ENCODE results near the gene ASCC3. TPM values are rescaled to one million over a fixed set of nuclear protein-coding genes. Genes with fewer than 3 reads are reported as not detected.

Gene ASCC3
- total RNA-seq, 1 donor from 2014 or later: 57.9 TPM

DNA sequence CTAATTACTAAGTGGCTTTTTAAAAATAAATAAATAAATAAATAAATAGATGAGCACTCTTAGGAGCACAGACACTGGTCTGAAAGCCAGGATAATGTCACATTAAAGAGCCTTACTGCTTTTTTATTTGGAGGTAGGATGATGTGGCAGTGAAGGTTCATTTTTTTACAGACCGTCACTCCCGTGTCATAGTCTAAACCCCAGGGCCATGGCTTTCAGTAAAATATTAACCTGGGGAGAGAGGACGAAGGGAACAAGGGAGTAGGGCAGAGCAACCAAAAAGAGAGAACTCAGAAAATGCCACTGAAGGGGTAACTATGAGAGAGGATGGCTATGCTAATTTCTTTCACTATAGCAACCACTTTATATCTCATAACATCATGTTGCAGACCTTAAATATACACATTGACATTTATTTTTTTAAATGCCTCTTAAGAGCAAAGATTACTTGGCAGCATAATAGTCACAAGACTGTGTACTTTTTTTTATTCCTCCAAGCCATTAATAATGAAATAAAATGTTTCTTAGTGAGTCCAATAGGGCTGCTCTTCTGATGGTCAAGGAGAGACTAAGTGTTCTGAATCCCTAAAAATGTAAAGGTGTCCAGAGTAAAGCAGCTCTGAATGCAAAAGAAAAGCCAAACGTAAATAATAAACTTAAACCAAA is 315.6 kb downstream of the ASCC3 start:
- H3K4me1 Mint-ChIP-seq (ENCODE audit: unreplicated experiment): no peaks in the 10 kb centered on the region
- H3K4me3 Mint-ChIP-seq (ENCODE audit: unreplicated experiment): no peak overlapping the region
- no peak overlapping the region for H3K27ac Mint-ChIP-seq (ENCODE audit: unreplicated experiment)
- no peak for DNase-seq (ENCODE audit: low spot score)
- no peaks in the 10 kb centered on the region for H3K9me3 Mint-ChIP-seq (ENCODE audit: unreplicated experiment)
- peaks cover 5% of the 10 kb centered on the region for H3K36me3 Mint-ChIP-seq (ENCODE audit: low read depth, unreplicated experiment)
- TF ChIP-seq, protein P1, sequence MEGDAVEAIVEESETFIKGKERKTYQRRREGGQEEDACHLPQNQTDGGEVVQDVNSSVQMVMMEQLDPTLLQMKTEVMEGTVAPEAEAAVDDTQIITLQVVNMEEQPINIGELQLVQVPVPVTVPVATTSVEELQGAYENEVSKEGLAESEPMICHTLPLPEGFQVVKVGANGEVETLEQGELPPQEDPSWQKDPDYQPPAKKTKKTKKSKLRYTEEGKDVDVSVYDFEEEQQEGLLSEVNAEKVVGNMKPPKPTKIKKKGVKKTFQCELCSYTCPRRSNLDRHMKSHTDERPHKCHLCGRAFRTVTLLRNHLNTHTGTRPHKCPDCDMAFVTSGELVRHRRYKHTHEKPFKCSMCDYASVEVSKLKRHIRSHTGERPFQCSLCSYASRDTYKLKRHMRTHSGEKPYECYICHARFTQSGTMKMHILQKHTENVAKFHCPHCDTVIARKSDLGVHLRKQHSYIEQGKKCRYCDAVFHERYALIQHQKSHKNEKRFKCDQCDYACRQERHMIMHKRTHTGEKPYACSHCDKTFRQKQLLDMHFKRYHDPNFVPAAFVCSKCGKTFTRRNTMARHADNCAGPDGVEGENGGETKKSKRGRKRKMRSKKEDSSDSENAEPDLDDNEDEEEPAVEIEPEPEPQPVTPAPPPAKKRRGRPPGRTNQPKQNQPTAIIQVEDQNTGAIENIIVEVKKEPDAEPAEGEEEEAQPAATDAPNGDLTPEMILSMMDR (IDR thresholded peaks at IDR 0.05; ENCODE audit: unreplicated experiment): no peak
- peaks cover 1% of the 10 kb centered on the region for H3K27me3 Mint-ChIP-seq (ENCODE audit: unreplicated experiment)

DNA sequence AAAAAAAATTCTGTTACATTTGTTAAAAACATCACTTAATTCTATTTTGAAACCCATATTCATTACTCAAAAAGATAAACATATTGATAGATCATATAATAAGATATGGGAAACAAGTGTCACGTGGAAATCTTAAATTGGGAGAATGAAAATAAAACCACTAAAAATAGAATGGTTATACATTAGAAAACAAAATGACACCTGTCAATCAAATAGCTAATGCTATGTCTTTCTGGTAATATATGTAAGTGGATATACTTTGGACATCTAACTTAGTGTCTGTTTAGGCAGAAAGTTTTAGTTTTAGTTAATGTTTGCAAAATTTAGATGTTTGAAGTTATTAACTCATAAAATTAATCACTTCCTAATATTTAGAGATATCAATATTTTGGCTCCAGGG is 321.3 kb downstream of the ASCC3 start:
- H3K27me3 Mint-ChIP-seq (ENCODE audit: unreplicated experiment): no peaks in the 10 kb centered on the region
- TF ChIP-seq, protein P1 (IDR thresholded peaks at IDR 0.05; ENCODE audit: unreplicated experiment): no peak
- no peaks in the 10 kb centered on the region for H3K9me3 Mint-ChIP-seq (ENCODE audit: unreplicated experiment)
- H3K4me1 Mint-ChIP-seq (ENCODE audit: unreplicated experiment): no peaks in the 10 kb centered on the region
- no peak for DNase-seq (ENCODE audit: low spot score)
- H3K36me3 Mint-ChIP-seq (ENCODE audit: low read depth, unreplicated experiment): no peaks in the 10 kb centered on the region
- no peak overlapping the region for H3K27ac Mint-ChIP-seq (ENCODE audit: unreplicated experiment)
- no peak overlapping the region for H3K4me3 Mint-ChIP-seq (ENCODE audit: unreplicated experiment)

DNA sequence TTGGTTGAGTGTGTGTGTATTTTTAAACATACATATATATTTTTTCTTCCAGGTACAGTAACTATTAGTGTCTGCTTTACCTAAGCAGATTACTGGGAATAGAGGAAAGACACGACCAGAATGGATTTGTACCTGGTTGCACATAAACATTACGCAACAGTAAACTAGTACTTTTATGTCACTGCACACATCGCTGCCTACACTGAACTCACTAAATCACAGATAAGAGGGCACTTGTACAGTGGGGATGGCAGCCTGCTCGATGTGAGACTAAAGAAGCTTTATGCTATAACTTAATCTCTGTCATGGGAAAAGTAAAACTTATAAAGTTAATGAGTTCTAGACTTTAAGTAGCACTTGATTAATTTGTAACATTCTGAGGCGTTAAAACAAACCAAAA is 326.9 kb downstream of the ASCC3 start:
- Mint-ChIP-seq H3K27ac (ENCODE audit: unreplicated experiment) (no peak overlapping the region), H3K27me3 (ENCODE audit: unreplicated experiment) (no peaks in the 10 kb centered on the region), H3K36me3 (ENCODE audit: low read depth, unreplicated experiment) (no peaks in the 10 kb centered on the region), H3K9me3 (ENCODE audit: unreplicated experiment) (no peaks in the 10 kb centered on the region), H3K4me3 (ENCODE audit: unreplicated experiment) (no peak overlapping the region), H3K4me1 (ENCODE audit: unreplicated experiment) (no peaks in the 10 kb centered on the region)
- TF ChIP-seq, protein P1 (IDR thresholded peaks at IDR 0.05; ENCODE audit: unreplicated experiment): no peak
- no peak for DNase-seq (ENCODE audit: low spot score)

DNA sequence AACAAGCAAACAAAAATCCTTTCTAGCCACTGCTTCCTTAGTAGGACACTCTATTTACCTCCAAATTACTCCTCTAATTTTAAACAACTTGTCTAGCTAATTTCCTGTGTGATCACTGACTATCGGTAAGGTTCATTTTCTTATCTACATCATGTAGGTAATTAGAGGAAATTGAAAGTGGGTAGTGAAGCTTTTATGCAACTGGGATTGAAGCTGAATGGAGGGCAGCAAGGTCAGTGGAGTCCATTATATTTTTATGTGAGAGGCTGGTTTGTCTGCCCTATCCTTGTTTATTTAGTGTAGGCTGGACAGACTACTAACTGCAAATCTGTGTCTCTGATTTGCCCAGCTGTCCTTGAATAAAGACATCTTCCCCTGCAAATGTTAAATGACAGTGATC is 327.9 kb downstream of the ASCC3 start:
- Mint-ChIP-seq H3K36me3 (ENCODE audit: low read depth, unreplicated experiment) (no peaks in the 10 kb centered on the region), H3K4me1 (ENCODE audit: unreplicated experiment) (no peaks in the 10 kb centered on the region), H3K4me3 (ENCODE audit: unreplicated experiment) (no peak overlapping the region), H3K27me3 (ENCODE audit: unreplicated experiment) (no peaks in the 10 kb centered on the region), H3K27ac (ENCODE audit: unreplicated experiment) (no peak overlapping the region), H3K9me3 (ENCODE audit: unreplicated experiment) (no peaks in the 10 kb centered on the region)
- TF ChIP-seq, protein P1 (IDR thresholded peaks at IDR 0.05; ENCODE audit: unreplicated experiment): no peak
- DNase-seq (ENCODE audit: low spot score): no peak

DNA sequence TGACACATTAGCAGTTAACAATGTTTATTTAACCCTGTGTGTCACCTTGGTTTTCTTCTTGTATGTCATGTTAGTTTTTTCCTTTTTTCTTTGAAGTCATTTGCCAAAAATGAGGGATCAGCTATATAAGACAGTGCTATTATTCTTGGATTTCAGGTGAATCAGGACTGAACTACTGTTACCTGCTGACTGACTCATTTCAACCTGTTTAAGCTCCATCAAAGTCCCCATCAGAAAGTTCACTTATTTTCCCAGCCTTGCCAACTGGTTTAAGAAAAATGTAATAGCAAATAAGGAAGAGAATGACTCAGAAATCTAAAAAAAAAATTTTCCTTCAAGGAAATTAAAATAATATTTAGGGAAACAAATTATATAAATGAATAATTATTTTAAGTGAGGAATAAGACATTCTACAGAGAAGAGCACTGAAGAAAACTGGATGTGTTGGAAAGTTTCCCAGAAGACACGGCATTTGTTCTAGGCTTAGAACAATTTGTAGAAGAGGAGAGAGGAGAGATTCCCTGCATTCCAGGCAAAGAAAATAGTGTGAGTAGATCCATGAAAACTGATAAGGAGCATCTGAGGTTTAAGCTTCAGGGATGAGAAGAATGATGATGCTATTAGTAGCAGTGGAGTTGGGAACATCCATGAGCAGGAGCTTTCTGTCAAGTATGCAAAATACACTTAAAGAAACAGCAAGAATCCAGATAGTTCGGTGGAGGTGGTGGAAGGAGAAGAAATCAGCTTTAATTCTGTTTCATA is 331.5 kb downstream of the ASCC3 start:
- TF ChIP-seq, protein P1 (IDR thresholded peaks at IDR 0.05; ENCODE audit: unreplicated experiment): no peak
- H3K27ac Mint-ChIP-seq (ENCODE audit: unreplicated experiment): no peak overlapping the region
- H3K9me3 Mint-ChIP-seq (ENCODE audit: unreplicated experiment): no peaks in the 10 kb centered on the region
- no peaks in the 10 kb centered on the region for H3K36me3 Mint-ChIP-seq (ENCODE audit: low read depth, unreplicated experiment)
- DNase-seq (ENCODE audit: low spot score): no peak
- no peaks in the 10 kb centered on the region for H3K4me1 Mint-ChIP-seq (ENCODE audit: unreplicated experiment)
- no peak overlapping the region for H3K4me3 Mint-ChIP-seq (ENCODE audit: unreplicated experiment)
- H3K27me3 Mint-ChIP-seq (ENCODE audit: unreplicated experiment): no peaks in the 10 kb centered on the region

All from endothelial cell (in vitro differentiated cells).